ENCODE results near the gene UNC93A. TPM values are rescaled to one million over a fixed set of nuclear protein-coding genes. Genes with fewer than 3 reads are reported as not detected.
"Not testable (repeated sequence)": the region's sequence is repeated elsewhere in the genome, so short reads cannot be mapped to it uniquely, and the experiment has no call there.

UNC93A gene
- polyA plus RNA-seq, 2 donors: 3.6 to 4.7 TPM

GRCh38 chr6:167279766-167280446 lies 11.2 kb upstream of the UNC93A start:
- no peak overlapping the region for H3K27ac ChIP-seq (ENCODE audit: low read depth in 2 of 2, low read length in 1 of 2)
- WGBS, 2 donors: 85 to 91% methylated on average over 3 of the region's 3 CpGs

GRCh38 chr6:167280466-167280865 lies 10.6 kb upstream of the UNC93A start:
- H3K27me3 ChIP-seq (ENCODE audit: control insufficient read depth in 1 of 2, insufficient read depth in 2 of 2, low read length in 2 of 2); H3K4me1 ChIP-seq (ENCODE audit: control insufficient read depth in 2 of 2, insufficient read depth in 2 of 2, low read length in 1 of 2); H3K9me3 ChIP-seq (ENCODE audit: control insufficient read depth in 2 of 2, insufficient read depth in 1 of 2, low read depth in 1 of 2, low read length in 1 of 2); H3K4me3 ChIP-seq (ENCODE audit: low read depth in 1 of 2, low read length in 2 of 2); H3K27ac ChIP-seq (ENCODE audit: low read depth in 2 of 2, low read length in 1 of 2); H3K36me3 ChIP-seq (ENCODE audit: control insufficient read depth in 2 of 2, insufficient read depth in 2 of 2, low read length in 1 of 2): not testable (repeated sequence)
- WGBS, 2 donors: 71 to 72% methylated on average over 5 of the region's 5 CpGs

More at GRCh38 chr6:167279766-167280446, 11.2 kb upstream of the UNC93A start:
- Histone ChIP-seq H3K27me3 (ENCODE audit: control insufficient read depth in 1 of 2, insufficient read depth in 2 of 2, low read length in 2 of 2) (no peaks in the 10 kb centered on the region), H3K9me3 (ENCODE audit: control insufficient read depth in 2 of 2, insufficient read depth in 1 of 2, low read depth in 1 of 2, low read length in 1 of 2) (no peaks in the 10 kb centered on the region), H3K4me1 (ENCODE audit: control insufficient read depth in 2 of 2, insufficient read depth in 2 of 2, low read length in 1 of 2) (peaks cover 0 to 9% of the 10 kb centered on the region in 2 donors), H3K4me3 (ENCODE audit: low read depth in 1 of 2, low read length in 2 of 2) (no peak overlapping the region), H3K36me3 (ENCODE audit: control insufficient read depth in 2 of 2, insufficient read depth in 2 of 2, low read length in 1 of 2) (peaks cover 0 to 4% of the 10 kb centered on the region in 2 donors)

- no peaks in the 10 kb centered on the region for H3K36me3 ChIP-seq (ENCODE audit: control insufficient read depth in 2 of 2, insufficient read depth in 2 of 2, low read length in 1 of 2)
- H3K27ac ChIP-seq (ENCODE audit: low read depth in 2 of 2, low read length in 1 of 2): no peak overlapping the region
- no peak overlapping the region for H3K4me3 ChIP-seq (ENCODE audit: low read depth in 1 of 2, low read length in 2 of 2)
These were observed 8.9 kb upstream of the UNC93A start for GRCh38 chr6:167282165-167282564.

GRCh38 chr6:167284565-167284964 lies 6.5 kb upstream of the UNC93A start:
- not testable (repeated sequence) for H3K27me3 ChIP-seq (ENCODE audit: control insufficient read depth in 1 of 2, insufficient read depth in 2 of 2, low read length in 2 of 2); H3K36me3 ChIP-seq (ENCODE audit: control insufficient read depth in 2 of 2, insufficient read depth in 2 of 2, low read length in 1 of 2); H3K9me3 ChIP-seq (ENCODE audit: control insufficient read depth in 2 of 2, insufficient read depth in 1 of 2, low read depth in 1 of 2, low read length in 1 of 2); H3K4me3 ChIP-seq (ENCODE audit: low read depth in 1 of 2, low read length in 2 of 2); H3K27ac ChIP-seq (ENCODE audit: low read depth in 2 of 2, low read length in 1 of 2); H3K4me1 ChIP-seq (ENCODE audit: control insufficient read depth in 2 of 2, insufficient read depth in 2 of 2, low read length in 1 of 2)
- WGBS, 2 donors: 85 to 91% methylated on average over 8 to 12 of the region's 13 CpGs

More at GRCh38 chr6:167282165-167282564, 8.9 kb upstream of the UNC93A start:
- no peaks in the 10 kb centered on the region for H3K4me1 ChIP-seq (ENCODE audit: control insufficient read depth in 2 of 2, insufficient read depth in 2 of 2, low read length in 1 of 2)
- H3K9me3 ChIP-seq (ENCODE audit: control insufficient read depth in 2 of 2, insufficient read depth in 1 of 2, low read depth in 1 of 2, low read length in 1 of 2): no peaks in the 10 kb centered on the region
- no peaks in the 10 kb centered on the region for H3K27me3 ChIP-seq (ENCODE audit: control insufficient read depth in 1 of 2, insufficient read depth in 2 of 2, low read length in 2 of 2)

- WGBS, 2 donors: 77 to 79% methylated on average over 15 of the region's 15 CpGs
- H3K27ac ChIP-seq (ENCODE audit: low read depth in 2 of 2, low read length in 1 of 2): no peak overlapping the region
- no peaks in the 10 kb centered on the region for H3K36me3 ChIP-seq (ENCODE audit: control insufficient read depth in 2 of 2, insufficient read depth in 2 of 2, low read length in 1 of 2)
- no peak overlapping the region for H3K4me3 ChIP-seq (ENCODE audit: low read depth in 1 of 2, low read length in 2 of 2)
- no peaks in the 10 kb centered on the region for H3K9me3 ChIP-seq (ENCODE audit: control insufficient read depth in 2 of 2, insufficient read depth in 1 of 2, low read depth in 1 of 2, low read length in 1 of 2)
- H3K27me3 ChIP-seq (ENCODE audit: control insufficient read depth in 1 of 2, insufficient read depth in 2 of 2, low read length in 2 of 2): no peaks in the 10 kb centered on the region
- no peaks in the 10 kb centered on the region for H3K4me1 ChIP-seq (ENCODE audit: control insufficient read depth in 2 of 2, insufficient read depth in 2 of 2, low read length in 1 of 2)
These were observed 5.9 kb upstream of the UNC93A start for GRCh38 chr6:167285077-167285770.

- no peak overlapping the region for H3K27ac ChIP-seq (ENCODE audit: low read depth in 2 of 2, low read length in 1 of 2)
- H3K9me3 ChIP-seq (ENCODE audit: control insufficient read depth in 2 of 2, insufficient read depth in 1 of 2, low read depth in 1 of 2, low read length in 1 of 2): no peaks in the 10 kb centered on the region
- no peaks in the 10 kb centered on the region for H3K4me1 ChIP-seq (ENCODE audit: control insufficient read depth in 2 of 2, insufficient read depth in 2 of 2, low read length in 1 of 2)
- WGBS, 2 donors: 90 to 92% methylated on average over 13 of the region's 13 CpGs
- H3K36me3 ChIP-seq (ENCODE audit: control insufficient read depth in 2 of 2, insufficient read depth in 2 of 2, low read length in 1 of 2): no peaks in the 10 kb centered on the region
- H3K27me3 ChIP-seq (ENCODE audit: control insufficient read depth in 1 of 2, insufficient read depth in 2 of 2, low read length in 2 of 2): no peaks in the 10 kb centered on the region
- H3K4me3 ChIP-seq (ENCODE audit: low read depth in 1 of 2, low read length in 2 of 2): no peak overlapping the region
These were observed 3.5 kb upstream of the UNC93A start for GRCh38 chr6:167287513-167288048.

GRCh38 chr6:167288591-167289225 lies 2.4 kb upstream of the UNC93A start:
- not testable (repeated sequence) for H3K9me3 ChIP-seq (ENCODE audit: control insufficient read depth in 2 of 2, insufficient read depth in 1 of 2, low read depth in 1 of 2, low read length in 1 of 2); H3K4me3 ChIP-seq (ENCODE audit: low read depth in 1 of 2, low read length in 2 of 2); H3K36me3 ChIP-seq (ENCODE audit: control insufficient read depth in 2 of 2, insufficient read depth in 2 of 2, low read length in 1 of 2); H3K27me3 ChIP-seq (ENCODE audit: control insufficient read depth in 1 of 2, insufficient read depth in 2 of 2, low read length in 2 of 2); H3K27ac ChIP-seq (ENCODE audit: low read depth in 2 of 2, low read length in 1 of 2); H3K4me1 ChIP-seq (ENCODE audit: control insufficient read depth in 2 of 2, insufficient read depth in 2 of 2, low read length in 1 of 2)
- 16 to 23% methylated on average over 11 to 14 of the region's 14 CpGs for WGBS, 2 donors

- not testable (repeated sequence) for H3K9me3 ChIP-seq (ENCODE audit: control insufficient read depth in 2 of 2, insufficient read depth in 1 of 2, low read depth in 1 of 2, low read length in 1 of 2); H3K27ac ChIP-seq (ENCODE audit: low read depth in 2 of 2, low read length in 1 of 2); H3K36me3 ChIP-seq (ENCODE audit: control insufficient read depth in 2 of 2, insufficient read depth in 2 of 2, low read length in 1 of 2); H3K27me3 ChIP-seq (ENCODE audit: control insufficient read depth in 1 of 2, insufficient read depth in 2 of 2, low read length in 2 of 2); H3K4me3 ChIP-seq (ENCODE audit: low read depth in 1 of 2, low read length in 2 of 2); H3K4me1 ChIP-seq (ENCODE audit: control insufficient read depth in 2 of 2, insufficient read depth in 2 of 2, low read length in 1 of 2)
- WGBS, 2 donors: 70 to 79% methylated on average over 1 of the region's 2 CpGs
These were observed 1.8 kb upstream of the UNC93A start for GRCh38 chr6:167289291-167289690.

GRCh38 chr6:167291623-167292300 lies 647 bp downstream of the UNC93A start:
- no peaks in the 10 kb centered on the region for H3K4me1 ChIP-seq (ENCODE audit: control insufficient read depth in 2 of 2, insufficient read depth in 2 of 2, low read length in 1 of 2)
- no peak overlapping the region for H3K27ac ChIP-seq (ENCODE audit: low read depth in 2 of 2, low read length in 1 of 2)
- 71 to 79% methylated on average over 7 of the region's 7 CpGs for WGBS, 2 donors
- no peaks in the 10 kb centered on the region for H3K36me3 ChIP-seq (ENCODE audit: control insufficient read depth in 2 of 2, insufficient read depth in 2 of 2, low read length in 1 of 2)
- H3K4me3 ChIP-seq (ENCODE audit: low read depth in 1 of 2, low read length in 2 of 2): no peak overlapping the region
- no peaks in the 10 kb centered on the region for H3K27me3 ChIP-seq (ENCODE audit: control insufficient read depth in 1 of 2, insufficient read depth in 2 of 2, low read length in 2 of 2)
- H3K9me3 ChIP-seq (ENCODE audit: control insufficient read depth in 2 of 2, insufficient read depth in 1 of 2, low read depth in 1 of 2, low read length in 1 of 2): no peaks in the 10 kb centered on the region

Data from esophagus (tissue), 2 donors.